Measurements from ENCODE around the gene CCNC.

CCNC gene

GRCh38 chr6:99568103-99568933, at the start of gene CCNC:
CCNC (minus strand) TSS chr6:99568660; CDS start chr6:99568527, 133 bp downstream.
- peak; percentile 98 for DNase-seq

GRCh38 chr6:99617131-99617530, 48.7 kb upstream of the CCNC start:
- no peak for DNase-seq

GRCh38 chr6:99614430-99615186, 46.1 kb upstream of the CCNC start:
- no peak for DNase-seq

GRCh38 chr6:99613705-99614429, 45.4 kb upstream of the CCNC start:
- no peak for DNase-seq

- peak; percentile 20 for DNase-seq
Observed at GRCh38 chr6:99613409-99613704, 44.9 kb upstream of the CCNC start.

- DNase-seq = no peak
Observed at GRCh38 chr6:99612551-99613408, 44.3 kb upstream of the CCNC start.

GRCh38 chr6:99611148-99611547, 42.7 kb upstream of the CCNC start:
- no peak for DNase-seq

GRCh38 chr6:99609905-99610489, 41.5 kb upstream of the CCNC start:
- no peak for DNase-seq

GRCh38 chr6:99608886-99609482, 40.5 kb upstream of the CCNC start:
- no peak for DNase-seq

- DNase-seq = no peak
Observed at GRCh38 chr6:99608059-99608885, 39.8 kb upstream of the CCNC start.

- DNase-seq = no peak
Observed at GRCh38 chr6:99607416-99608036, 39.1 kb upstream of the CCNC start.

- no peak for DNase-seq
Observed at GRCh38 chr6:99606656-99607415, 38.4 kb upstream of the CCNC start, which contains the start of gene PRDM13. PRDM13 (plus strand) TSS chr6:99606833; CDS start chr6:99607035, 202 bp downstream.

- DNase-seq = no peak
Observed at GRCh38 chr6:99605911-99606655, 37.6 kb upstream of the CCNC start.

- no peak for DNase-seq
Observed at GRCh38 chr6:99605074-99605734, 36.7 kb upstream of the CCNC start.

GRCh38 chr6:99604166-99605073, 36.0 kb upstream of the CCNC start:
- no peak for DNase-seq

- DNase-seq = no peak
Observed at GRCh38 chr6:99603421-99604165, 35.1 kb upstream of the CCNC start.

Measured in fibroblast of upper back skin (primary cell).